Measurements from ENCODE around the gene BCAS3.
A peak's percentile ranks its signal among the peaks of the same experiment; 100 is the strongest.
"Not testable (repeated sequence)": the region's sequence is repeated elsewhere in the genome, so short reads cannot be mapped to it uniquely, and the experiment has no call there.

BCAS3 gene

DNA sequence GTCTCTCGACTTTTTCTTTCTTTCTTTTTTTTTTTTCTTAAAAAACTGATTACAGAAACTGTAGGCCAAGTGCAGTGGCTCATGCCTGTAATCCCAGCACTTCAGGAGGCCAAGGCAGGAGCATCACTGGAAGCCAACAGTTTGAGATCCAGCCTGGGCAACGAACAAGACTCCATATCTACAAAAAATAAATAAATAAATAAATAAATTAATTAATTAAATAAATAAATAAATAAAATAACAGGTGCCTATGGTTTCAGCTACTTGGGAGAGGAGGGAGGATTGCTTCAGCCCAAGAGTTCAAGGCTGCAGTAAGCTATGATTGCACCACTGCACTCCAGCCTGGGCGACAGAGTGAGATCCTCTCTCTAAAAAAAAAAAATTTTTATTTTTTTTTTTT is 679.4 kb downstream of the BCAS3 start:
- not testable (repeated sequence) for DNase-seq

DNA sequence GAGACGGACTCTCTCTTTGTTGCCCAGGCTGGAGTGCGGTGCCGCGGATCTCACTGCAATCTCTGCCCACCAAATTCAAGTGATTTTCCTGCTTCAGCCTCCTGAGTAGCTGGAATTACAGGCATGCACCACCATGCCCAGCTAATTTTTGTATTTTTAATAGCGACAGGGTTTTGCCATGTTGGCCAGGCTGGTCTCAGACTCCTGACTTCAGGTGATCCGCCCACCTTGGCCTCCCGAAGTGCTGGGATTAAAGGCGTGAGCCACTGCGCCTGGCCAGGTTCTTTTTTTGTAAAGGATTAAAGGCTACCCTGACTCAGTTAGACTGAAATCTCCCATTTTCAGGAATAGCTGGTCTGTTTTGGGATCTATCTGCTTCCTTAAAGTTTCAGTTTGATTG is 681.9 kb downstream of the BCAS3 start:
- DNase-seq = not testable (repeated sequence)

DNA sequence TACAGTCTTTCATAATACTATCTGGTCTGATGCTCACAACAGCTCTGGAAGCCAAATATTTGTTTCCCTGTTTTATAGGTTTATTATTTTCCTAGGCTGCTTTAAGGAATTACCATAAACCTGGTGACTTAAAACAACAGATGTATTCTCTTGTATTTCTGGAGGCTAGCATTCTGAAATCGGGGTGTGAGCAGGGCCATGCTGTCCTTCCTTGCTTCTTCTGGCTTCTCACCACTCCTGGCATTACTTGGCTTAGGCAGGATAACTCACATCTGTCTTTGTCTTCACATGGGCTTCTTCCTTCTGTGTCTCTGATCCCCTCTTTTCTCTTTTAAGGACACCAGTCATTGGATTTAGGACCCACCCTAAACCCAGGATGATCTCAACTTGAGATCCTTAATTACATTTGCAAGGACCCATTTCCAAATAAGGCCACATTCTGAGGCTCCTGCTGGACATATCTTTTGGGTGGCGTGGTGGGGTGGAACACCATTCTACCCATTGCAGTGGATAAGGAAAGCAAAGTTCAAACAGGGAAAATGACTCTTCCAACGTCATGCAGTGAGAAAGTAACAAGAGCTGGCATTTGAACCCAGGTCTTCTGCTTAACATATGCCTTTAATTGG is 682.8 kb downstream of the BCAS3 start:
- DNase-seq = no peak

DNA sequence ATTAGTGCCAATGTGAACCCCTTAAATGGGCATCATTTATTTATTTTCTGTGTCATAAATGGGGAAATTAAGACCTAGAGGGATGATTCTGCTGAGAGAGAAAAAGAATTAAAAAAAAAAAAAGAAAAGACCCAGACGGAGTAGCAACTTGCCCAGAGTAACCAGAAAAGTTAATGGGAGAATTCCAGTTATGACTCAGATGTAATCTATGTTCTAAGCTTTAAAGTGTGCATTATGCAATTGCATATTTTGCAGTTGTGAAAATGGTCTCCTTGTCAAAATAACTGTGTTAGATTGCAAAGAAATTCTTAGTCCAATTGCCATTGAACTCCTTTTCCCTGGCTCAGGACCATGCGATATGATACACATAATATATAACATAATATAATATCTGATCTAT is 683.4 kb downstream of the BCAS3 start:
- no peak for DNase-seq

DNA sequence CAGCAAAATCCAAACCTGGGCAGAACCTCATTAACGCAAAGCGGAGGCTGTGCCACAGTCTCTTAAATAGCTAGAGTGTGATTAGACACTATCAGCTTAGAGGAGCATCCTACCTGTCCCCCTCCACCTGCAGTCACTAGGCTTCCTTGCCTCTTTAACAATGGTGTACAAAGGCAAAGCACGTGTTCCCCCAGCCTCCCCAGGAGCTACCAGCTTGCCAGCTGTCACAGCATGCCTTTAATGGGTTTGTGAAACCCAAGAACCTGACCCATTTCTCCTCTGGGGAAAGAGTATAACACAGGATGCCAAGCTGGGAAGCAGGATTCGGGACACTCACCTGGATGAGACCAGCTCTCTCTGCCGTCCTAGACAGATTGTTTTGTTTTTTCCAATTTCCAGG is 684.7 kb downstream of the BCAS3 start:
- peak; percentile 25 for DNase-seq

DNA sequence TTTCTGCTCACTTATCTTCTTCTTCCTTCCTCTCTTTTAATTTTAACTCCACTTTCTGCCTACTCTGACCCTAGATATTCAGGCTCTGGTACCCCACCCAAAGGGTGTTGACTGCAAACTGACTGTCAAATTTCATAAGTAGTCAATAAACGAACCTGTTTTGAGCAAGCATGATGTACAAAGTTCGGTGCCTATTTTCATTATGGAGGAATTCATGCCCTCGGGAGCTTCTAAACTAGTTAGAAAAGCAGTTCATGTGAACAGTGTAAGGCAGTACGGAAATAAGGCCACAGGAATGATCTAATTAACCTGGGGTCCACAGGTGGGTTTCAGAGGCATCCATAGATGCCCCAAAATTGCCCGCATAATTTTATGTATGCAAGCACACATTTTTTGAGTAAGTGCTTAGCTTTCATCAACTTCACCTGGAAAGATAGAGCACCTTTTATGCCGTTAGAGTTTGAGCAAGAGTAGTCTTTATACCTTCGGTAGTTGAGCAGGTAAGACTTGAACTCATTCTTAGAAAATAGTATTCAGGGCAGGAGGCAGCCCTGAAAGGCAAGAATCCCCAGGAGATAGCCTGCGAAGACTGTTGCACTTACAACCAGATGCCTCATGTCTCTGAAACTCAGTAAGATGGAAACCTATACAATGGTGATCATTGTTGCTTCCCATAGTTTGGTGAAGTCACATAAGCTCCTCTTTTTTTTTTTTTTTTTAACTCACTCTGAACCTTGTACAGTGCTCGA is 685.4 kb downstream of the BCAS3 start:
- DNase-seq = no peak

DNA sequence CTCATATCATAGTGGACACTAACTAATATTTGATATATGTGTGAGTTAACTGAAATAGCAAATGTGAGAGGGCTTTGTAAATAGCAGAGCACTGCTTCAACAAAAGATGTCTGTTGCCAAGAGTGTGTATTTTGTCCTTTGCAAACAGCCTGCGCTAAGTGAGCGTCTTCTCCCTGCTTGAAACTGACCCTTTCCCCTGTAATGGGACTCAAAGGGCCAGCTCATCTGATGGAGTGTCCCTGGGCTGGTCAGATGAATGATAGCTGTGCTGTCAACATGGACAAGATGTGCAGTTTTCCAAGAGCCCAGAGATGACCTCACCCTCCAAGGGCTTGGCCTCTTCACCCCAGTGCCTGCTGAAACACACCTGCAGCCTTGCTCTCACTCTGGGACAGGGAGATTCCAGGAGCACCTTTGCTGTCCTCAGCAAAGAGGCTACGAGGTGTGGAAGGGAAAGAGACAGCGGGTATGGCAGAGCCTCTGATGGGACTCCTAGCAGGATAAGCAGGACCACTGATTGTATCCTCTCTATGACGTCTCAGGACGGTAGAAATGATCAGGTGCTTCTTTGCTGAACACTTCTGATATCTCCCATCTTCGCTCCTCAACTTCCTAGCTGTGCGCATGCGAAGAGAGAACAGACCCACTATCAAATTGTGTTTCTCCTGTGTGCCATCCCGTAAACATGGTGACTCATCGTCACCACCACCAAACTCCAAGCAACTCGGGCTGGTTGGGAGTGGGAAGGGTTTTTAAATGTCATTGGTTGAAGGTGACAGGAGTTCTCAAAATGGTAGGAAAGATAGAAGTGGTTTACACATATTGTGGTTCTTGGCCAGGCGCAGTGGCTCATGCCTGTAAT is 686.2 kb downstream of the BCAS3 start:
- no peak for DNase-seq

DNA sequence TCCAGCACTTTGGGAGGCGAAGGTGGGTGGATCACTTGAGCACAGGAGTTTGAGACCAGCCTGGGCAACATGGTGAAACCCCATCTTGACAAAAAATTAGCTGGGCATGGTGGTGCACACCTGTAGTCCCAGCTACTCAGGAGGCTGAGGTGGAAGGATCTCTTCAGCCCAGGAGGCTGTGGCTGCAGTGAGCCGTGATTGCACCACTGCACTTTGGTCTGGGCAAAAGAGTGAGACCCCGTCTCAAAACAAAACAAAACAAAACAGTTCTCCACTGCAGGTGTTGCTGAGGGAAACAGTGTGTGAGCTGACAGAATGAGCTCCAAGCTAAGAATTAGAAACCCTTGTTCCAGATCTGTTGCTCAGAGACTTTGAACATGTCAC is 686.8 kb downstream of the BCAS3 start:
- DNase-seq = no peak

DNA sequence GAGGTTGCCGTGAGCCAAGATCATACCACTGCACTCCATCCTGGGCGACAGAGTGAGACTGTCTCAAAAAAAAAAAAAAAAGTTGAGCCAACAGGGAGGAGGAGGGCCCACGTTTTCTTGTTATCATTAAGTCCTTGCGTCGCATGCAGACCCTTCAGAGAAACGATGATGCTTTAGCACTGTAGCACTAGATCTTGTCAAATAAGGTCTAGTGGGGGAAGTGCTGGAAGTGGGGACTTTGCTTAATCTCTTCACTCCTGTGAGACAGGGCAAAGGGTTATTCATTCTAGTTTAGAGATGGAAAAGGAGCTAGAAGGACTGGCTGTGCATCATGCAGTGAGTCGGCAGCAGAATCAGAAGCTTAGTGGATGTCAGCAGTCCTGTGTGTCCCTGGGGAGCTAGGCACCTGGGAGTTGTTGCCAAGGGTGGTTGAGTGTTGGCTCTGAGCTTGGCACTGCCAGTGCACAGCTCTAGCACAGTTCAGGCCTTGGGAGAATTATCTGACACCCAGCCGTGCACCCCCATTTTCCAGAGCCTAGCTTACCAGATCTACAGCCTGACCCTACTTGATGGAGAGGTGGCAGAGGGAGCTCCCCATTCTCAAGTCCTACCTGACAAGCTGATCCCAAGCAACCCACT is 688.5 kb downstream of the BCAS3 start:
- DNase-seq = peak; percentile 39

DNA sequence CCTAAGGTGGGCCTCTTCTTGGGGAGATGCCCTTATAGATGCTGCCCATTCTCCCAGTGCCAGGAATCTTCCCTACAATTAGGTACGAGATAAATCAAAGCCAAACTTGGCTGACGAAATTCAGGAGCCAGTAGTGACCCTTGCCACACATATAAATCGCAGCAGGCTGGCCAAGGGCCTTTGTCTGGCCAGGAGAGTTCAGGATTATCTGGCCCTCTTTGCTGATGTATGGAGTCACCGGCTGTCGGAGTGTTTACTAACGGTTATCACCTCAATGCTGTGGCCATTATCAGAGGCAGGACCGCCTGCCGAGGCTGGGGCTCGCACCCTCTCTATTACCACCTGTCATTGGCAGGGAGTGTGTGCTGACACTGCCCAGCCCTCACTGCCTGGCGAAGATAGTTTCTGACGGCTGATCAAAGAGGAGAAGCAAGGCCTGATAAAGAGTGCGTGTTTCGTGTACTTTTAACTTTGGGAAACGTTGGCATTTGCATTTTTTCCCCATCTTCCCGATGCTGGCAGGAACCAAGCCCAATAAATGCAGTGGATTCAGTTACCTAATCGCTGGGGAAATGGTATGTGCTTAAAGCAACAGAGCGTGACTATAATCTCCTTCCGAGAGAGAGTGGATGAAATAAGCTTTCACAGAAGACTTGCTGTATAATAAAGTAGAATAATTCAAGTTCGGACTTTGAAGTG is 689.2 kb downstream of the BCAS3 start:
- DNase-seq = peak; percentile 43

DNA sequence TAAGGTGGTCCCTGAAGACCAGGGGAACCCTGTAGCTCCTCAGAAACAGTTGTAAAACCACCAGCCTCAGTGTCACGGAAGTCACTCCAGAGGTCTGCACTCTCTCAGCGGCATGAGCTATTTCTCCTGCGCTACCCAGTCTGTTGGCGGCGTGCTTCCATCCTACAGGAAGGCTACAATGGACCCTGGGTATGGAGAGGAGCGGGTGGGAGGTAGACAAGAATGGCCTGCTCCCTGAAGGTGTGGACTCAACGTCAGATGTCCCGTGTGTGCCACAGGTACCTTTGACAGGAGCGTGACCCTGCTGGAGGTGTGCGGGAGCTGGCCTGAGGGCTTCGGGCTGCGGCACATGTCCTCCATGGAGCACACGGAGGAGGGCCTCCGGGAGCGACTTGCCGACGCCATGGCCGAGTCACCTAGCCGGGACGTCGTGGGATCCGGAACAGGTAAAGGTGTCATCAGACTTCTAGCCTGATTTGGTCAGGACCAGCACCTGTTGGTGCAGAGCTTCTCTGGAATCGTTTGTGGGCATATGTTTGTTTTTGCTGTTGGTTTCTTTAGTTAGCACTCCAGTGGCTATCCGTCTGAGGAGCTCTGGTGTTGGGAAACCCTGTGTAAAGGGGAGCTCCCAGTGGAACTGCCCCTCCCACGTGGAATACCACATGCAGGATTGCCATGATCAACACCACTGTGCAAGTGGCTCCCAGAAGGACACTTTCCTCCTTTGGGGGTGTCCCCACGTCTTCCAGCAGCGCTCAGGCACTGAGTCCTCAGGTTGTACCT is 690.6 kb downstream of the BCAS3 start:
- no peak for DNase-seq

DNA sequence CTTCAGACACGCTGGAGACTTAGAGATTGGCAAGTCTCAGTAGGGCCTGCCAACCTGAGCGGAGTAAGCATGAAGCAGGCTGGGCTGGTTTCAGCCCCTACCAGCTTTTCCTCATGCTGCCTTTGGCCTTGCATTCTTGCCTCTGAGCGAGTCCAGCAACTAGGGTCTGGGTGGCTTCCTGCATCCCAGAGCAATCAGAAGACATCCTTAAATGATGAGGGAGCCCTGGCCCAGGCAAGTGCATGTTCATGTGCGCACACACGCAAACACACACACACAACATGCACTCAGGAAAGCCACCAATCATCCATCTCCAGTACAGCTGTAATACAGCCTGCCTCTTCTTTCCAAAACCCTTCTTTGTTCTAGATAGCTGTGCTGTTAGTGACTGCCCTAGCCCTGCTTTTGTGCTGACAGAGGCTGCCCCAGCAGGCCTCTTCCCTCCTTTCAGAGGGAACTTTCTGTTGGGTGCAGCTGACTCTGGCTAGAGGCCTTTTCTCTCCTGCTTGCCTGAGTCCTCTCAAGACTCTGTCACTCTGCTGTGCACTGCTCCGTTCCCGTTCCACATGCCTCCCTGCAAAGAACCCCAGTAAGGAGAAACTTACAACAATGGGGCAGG is 691.3 kb downstream of the BCAS3 start:
- no peak for DNase-seq

DNA sequence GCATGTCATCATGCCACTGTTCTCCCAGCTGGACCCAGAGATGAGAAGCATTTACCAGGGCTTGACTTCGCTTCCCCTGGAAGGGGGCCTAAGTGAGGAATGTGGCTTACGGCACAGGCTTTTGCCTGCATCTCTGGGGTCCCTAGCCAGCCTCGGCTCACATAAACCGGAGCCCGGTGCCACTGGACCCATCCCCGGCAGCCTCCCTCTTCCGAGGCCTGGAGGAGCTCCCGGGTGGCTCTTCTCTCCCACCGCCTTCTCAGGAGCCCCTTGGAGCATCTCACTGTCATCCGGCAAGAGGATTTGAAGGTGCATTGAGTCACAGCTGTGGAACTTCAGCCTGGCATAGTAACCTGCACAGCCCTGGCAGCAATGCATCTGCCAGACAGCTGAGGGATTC is 692.1 kb downstream of the BCAS3 start:
- no peak for DNase-seq

DNA sequence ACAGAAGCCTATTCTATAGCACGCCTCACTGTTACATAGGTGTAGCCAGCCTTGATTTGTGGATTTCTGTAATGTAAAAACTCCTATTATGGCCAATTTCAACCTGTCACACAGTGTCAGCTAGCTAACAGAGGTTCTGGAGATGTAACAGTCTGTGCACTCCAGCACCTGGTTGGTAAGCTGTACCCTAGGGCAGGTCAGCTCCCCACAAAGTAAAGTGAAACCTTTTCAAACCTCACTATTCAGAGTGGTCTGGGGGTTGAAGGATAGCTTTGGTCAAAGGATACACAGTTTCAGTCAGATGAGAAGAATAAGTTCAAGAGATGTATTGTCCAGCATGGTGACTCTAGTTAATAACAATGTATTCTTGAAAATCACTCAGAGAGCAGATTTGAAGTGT is 693.5 kb downstream of the BCAS3 start:
- no peak for DNase-seq

DNA sequence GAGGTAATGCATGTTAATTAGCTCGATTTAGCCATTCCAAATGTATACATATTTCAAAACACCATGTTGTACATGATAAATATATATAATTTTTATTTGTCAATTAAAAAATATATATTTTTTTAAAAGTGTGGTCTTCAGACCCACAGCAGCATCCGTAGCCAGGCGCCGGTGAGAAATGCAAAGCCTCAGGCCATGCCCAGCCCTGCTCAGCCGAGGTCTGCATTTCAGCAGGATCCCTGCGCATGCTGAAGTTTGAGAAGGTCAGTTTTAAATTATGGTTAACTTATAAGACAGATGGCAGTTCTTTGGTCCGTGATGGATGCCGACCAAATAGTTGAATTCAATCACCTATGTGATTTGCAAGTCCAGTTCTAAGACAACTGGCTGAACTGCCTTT is 694.0 kb downstream of the BCAS3 start:
- no peak for DNase-seq

DNA sequence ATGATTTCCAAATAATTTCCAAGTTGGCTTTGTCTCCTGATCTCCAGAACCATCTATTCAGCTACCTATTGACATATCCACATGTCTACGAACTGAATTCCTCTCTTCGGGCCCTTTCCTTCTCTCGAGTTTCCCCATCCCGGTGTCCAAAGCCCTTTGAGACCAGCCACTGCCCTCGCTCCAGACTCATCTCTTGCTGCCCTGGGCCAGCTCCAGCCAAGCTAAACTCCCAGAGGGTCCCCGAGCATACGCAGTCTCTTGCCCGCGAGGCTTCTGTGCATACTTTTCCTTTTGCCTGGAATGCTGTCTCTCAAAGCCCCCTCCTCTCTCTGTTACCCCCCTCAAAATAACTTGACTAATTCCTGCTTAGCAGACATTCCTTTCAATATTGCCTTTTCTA is 694.8 kb downstream of the BCAS3 start:
- no peak for DNase-seq

DNA sequence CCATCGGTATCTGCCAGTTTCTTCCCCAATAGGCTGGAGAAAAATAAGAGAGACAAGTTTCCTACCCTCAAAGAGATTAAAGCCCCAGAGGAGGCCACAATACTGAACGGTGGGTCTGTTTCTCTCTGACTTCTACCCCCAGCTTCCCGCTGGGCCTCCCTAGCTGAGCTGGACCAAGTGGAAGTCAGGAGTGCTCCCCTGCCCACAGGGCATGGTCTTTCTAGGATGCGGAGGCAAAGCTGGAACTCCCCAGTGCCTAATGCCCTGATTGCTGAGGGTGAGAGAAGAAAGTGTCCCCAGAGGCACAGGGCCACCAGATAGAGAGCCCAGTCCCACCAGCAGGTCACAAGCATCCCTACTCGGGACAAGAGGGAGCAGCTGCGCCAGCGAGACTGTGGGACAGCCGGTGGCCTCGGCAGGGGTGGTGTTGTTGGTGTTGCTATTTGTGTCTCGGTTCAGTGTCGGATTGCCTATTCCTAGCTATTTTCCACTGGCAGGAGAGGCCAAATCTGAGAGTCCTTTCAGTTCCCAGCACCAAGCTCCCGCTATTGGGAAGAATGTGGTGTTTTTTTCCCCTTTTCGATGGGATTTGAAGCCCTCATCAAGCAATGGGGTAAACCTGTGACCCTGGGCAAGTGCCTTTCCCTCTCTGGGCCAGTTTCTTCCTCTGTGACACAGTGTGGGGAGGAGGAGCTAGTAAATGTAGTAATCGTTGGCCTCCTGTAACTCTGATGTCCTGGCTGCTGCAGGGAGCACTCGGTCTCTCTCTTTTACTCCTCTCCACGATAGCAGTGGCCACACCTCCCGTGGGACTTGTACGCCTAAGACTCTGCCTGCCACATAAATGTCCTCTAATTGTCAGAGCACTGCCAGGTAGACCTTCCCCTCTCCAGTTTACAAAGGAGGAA is 699.5 kb downstream of the BCAS3 start:
- DNase-seq = no peak

DNA sequence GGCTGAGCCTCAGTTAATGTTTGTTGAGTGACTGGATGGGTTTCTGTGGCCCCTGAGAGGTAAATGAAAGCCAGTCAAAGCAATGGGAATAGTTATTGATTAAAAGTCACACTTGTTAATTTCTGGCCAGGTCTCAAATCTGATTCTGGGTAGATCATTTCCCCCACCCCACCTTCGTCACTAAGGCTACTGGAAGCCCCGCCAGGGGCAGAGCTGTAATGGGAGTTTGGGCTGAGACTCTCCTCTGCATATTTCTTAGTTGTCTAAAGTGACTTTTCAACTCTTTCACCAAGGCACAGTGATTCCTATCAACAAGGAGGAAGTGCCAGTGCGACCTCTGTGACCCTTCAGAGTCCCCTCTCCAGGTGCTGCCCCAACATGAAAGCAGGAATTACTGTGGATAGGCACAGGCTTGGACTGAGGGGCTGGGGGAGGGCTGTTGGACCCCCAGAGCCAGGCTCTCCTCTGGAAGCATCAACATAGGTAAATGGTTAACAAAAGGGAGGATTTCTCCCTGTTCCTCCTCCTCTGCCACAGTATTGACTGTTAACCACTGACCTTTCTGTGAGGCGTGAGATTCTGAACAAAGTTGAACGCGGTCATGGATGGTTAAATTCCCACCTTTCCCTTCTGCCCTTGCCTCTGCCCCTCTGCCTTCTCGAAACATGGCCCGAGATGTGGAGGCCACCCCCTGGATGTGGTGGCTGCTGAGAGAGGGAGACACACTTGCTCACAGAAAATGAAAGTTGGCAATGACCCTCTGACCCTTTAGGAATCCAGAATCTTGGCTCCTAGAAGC is 701.2 kb downstream of the BCAS3 start:
- DNase-seq = no peak

DNA sequence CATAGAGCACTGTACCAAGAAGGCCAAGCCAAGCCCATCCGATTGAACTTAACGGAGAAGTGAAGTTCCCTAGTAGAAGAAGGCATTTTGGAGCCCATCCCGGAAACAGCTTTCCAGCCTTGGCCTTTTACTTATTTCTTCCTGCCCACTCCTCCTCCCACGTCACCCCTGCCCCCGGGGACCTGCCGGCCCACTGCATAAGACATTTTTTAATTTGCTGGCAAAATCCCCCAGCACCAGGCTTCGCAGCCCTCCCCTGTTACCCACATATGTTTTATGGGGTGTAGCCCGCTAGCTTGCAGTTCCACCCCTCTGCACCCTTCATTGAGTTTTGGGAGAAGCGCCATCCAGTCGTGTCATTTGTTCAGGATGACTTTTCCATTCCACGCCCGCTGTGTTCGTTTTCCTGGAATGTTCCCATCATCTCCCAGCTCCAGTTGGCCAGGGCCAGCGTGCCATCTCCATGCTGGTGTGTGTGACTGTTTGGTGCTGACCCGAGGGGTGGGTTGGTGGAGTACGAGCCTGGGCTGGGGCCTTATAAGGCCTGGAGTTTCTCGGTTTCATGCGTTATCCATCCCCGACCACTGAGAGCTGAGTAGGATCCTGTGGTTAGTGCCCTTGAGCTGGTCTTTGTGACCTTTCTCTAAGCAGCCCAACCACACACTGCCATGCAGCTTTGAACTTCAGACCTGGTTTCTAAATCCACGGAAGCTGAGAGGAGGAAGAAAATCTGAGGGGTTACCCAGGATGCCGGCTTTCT is 702.0 kb downstream of the BCAS3 start:
- no peak for DNase-seq

All from NCI-H345 (cell line).